Measurements from ENCODE around the gene CGB1. TPM values are rescaled to one million over a fixed set of nuclear protein-coding genes. Genes with fewer than 3 reads are reported as not detected.

The CGB1 gene
- total RNA-seq, 2 experiments from 2014 or later, result not detected

DNA sequence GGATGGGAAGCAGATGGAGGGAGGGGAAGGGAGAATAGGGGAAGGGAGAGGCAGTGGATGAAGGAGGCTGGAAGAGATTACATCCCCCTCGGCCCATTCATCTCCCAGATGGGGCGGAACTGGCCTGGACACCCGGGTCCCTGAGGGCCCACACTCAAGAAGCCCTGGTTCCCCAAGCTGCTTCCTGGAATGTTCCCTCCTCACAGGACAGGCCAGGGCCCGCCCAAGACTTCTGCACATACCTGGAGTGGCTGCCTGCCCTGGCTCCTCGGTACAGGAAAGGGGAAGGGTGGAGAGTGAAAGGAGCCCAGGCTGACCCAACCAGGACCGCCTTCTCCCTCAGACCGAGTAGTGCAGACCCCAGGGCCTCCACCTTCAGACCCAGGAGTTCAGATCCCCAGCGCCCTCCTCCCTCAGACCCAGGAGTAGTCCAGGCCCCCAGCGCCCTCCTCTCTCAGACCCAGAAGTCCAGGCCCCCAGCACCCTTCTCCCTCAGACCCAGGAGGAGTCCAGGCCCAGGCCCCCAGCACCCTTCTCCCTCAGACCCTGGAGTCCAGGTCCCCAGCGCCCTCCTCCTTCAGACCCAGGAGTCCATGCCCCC is 27.4 kb upstream of the CGB1 start:
- no peak for TF ChIP-seq EZH2phosphoT487 (IDR thresholded peaks at IDR 0.05; ENCODE audit: borderline replicate concordance, low read depth, low read length)
- TF ChIP-seq, protein P1, sequence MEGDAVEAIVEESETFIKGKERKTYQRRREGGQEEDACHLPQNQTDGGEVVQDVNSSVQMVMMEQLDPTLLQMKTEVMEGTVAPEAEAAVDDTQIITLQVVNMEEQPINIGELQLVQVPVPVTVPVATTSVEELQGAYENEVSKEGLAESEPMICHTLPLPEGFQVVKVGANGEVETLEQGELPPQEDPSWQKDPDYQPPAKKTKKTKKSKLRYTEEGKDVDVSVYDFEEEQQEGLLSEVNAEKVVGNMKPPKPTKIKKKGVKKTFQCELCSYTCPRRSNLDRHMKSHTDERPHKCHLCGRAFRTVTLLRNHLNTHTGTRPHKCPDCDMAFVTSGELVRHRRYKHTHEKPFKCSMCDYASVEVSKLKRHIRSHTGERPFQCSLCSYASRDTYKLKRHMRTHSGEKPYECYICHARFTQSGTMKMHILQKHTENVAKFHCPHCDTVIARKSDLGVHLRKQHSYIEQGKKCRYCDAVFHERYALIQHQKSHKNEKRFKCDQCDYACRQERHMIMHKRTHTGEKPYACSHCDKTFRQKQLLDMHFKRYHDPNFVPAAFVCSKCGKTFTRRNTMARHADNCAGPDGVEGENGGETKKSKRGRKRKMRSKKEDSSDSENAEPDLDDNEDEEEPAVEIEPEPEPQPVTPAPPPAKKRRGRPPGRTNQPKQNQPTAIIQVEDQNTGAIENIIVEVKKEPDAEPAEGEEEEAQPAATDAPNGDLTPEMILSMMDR (conservative IDR thresholded peaks at IDR 0.05; ENCODE audit: low read length), result no peak
- H4K20me1 ChIP-seq (ENCODE audit: insufficient read depth, low read length), result no peaks in the 10 kb centered on the region; the same call in 1 of the 2 replicates
- no peak overlapping the region for H3K27ac ChIP-seq (ENCODE audit: low read depth, low read length, poor library complexity, severe bottlenecking)
- intact Hi-C loops (cut with micrococcal nuclease; ENCODE audit: unreplicated experiment), result no loop called here
- no peak for DNase-seq (ENCODE audit: low spot score)
- no peak overlapping the region for H3K4me2 ChIP-seq (ENCODE audit: low read length)
- no peaks in the 10 kb centered on the region for H3K9me2 ChIP-seq (ENCODE audit: insufficient read depth, low read length)
- no peak overlapping the region for H2AFZ ChIP-seq (ENCODE audit: low read length)
- H3K36me3 ChIP-seq (ENCODE audit: insufficient read depth, low read length), result no peaks in the 10 kb centered on the region
- no TSS peak for BruUV-seq (replicated peaks)
- H3K79me2 ChIP-seq (ENCODE audit: insufficient read depth, low read depth, low read length), result no peaks in the 10 kb centered on the region
- H3K4me3 ChIP-seq (ENCODE audit: low read depth, low read length, poor library complexity, severe bottlenecking), result no peak overlapping the region
- H3K9me3 ChIP-seq (ENCODE audit: low read length), result no peaks in the 10 kb centered on the region
- no peaks in the 10 kb centered on the region for H3K4me1 ChIP-seq (ENCODE audit: insufficient read depth, low read length, poor library complexity, severe bottlenecking)
- ChIA-PET CTCF (ENCODE audit: unreplicated experiment) (no interaction called here), POLR2A (no interaction called here)

DNA sequence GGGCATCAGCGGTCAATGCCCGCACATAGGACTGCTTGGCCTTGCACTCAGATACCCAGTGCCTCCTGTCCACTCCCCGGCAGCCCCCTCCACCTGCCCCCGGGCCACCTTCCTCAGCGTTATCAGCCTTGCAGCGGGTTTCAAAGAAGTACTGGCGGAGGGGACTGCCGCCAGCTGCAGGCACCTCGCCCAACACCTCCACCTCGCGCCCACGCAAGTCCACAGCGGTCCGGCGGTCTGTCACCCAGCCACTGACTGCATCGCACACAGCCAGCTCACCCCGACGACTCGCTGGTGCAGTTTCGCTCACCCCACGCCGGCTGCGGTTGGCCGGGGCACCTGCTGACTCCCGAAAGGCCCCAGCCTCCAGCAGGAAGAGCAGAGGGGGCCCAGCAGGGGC is 24.8 kb upstream of the CGB1 start:
- POLR2A ChIA-PET, result no interaction called here
- CTCF ChIA-PET (ENCODE audit: unreplicated experiment), result no interaction called here
- DNase-seq (ENCODE audit: low spot score), result no peak

DNA sequence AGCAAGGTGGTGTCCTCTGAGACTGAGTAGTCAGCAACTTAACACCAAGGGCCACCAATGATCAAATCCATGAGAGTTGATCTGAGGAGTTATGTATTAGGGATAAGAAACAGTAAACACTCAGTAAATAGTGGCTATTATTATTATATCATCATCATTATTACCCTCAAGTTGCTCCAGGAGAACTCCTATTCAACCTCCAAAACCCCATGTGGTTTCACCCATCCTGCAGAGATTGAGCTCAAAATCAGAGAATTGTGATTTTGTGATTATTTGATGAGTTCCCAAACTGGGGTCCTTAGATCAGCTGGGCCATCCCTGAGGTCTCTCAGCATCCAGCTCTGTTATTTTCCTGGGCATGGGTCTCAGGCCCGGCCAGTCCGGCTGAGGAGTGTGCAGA is 24.3 kb upstream of the CGB1 start:
- CTCF ChIA-PET (ENCODE audit: unreplicated experiment), result interaction anchor here (0.7 kb wide), 1 partner anchor 262 kb away, joined by 3 read pairs; no protein-coding TSS in a partner anchor

More for the DNA sequence above, 24.8 kb upstream of the CGB1 start:
- intact Hi-C loops (cut with micrococcal nuclease; ENCODE audit: unreplicated experiment), result no loop called here
- Histone ChIP-seq H4K20me1 (ENCODE audit: insufficient read depth, low read length) (no peaks in the 10 kb centered on the region), H3K9me3 (ENCODE audit: low read length) (no peaks in the 10 kb centered on the region), H3K9me2 (ENCODE audit: insufficient read depth, low read length) (no peaks in the 10 kb centered on the region), H3K4me2 (ENCODE audit: low read length) (no peak overlapping the region), H3K27ac (ENCODE audit: low read depth, low read length, poor library complexity, severe bottlenecking) (no peak overlapping the region), H2AFZ (ENCODE audit: low read length) (no peak overlapping the region), H3K4me1 (ENCODE audit: insufficient read depth, low read length, poor library complexity, severe bottlenecking) (no peaks in the 10 kb centered on the region), H3K79me2 (ENCODE audit: insufficient read depth, low read depth, low read length) (no peaks in the 10 kb centered on the region), H3K4me3 (ENCODE audit: low read depth, low read length, poor library complexity, severe bottlenecking) (no peak overlapping the region), H3K36me3 (ENCODE audit: insufficient read depth, low read length) (no peaks in the 10 kb centered on the region)
- TF ChIP-seq, protein P1 (conservative IDR thresholded peaks at IDR 0.05; ENCODE audit: low read length), result no peak
- no peak for TF ChIP-seq EZH2phosphoT487 (IDR thresholded peaks at IDR 0.05; ENCODE audit: borderline replicate concordance, low read depth, low read length)
- no TSS peak for BruUV-seq (replicated peaks)

More for the DNA sequence above, 24.3 kb upstream of the CGB1 start:
- Histone ChIP-seq H4K20me1 (ENCODE audit: insufficient read depth, low read length) (no peaks in the 10 kb centered on the region), H2AFZ (ENCODE audit: low read length) (no peak overlapping the region), H3K4me2 (ENCODE audit: low read length) (no peak overlapping the region), H3K4me3 (ENCODE audit: low read depth, low read length, poor library complexity, severe bottlenecking) (no peak overlapping the region), H3K79me2 (ENCODE audit: insufficient read depth, low read depth, low read length) (no peaks in the 10 kb centered on the region), H3K9me2 (ENCODE audit: insufficient read depth, low read length) (no peaks in the 10 kb centered on the region), H3K9me3 (ENCODE audit: low read length) (no peaks in the 10 kb centered on the region), H3K36me3 (ENCODE audit: insufficient read depth, low read length) (no peaks in the 10 kb centered on the region), H3K27ac (ENCODE audit: low read depth, low read length, poor library complexity, severe bottlenecking) (no peak overlapping the region), H3K4me1 (ENCODE audit: insufficient read depth, low read length, poor library complexity, severe bottlenecking) (no peaks in the 10 kb centered on the region)
- intact Hi-C loops (cut with micrococcal nuclease; ENCODE audit: unreplicated experiment), result no loop called here
- DNase-seq (ENCODE audit: low spot score), result no peak
- BruUV-seq (replicated peaks), result no TSS peak
- POLR2A ChIA-PET, result interaction anchor here (0.6 kb wide), 1 partner anchor 50 kb away, joined by 3 read pairs; no protein-coding TSS in a partner anchor
- no peak for TF ChIP-seq EZH2phosphoT487 (IDR thresholded peaks at IDR 0.05; ENCODE audit: borderline replicate concordance, low read depth, low read length)
- TF ChIP-seq, protein P1 (conservative IDR thresholded peaks at IDR 0.05; ENCODE audit: low read length), result no peak

All from OCI-LY7 (cell line).